LNCaP clone FGC (cell line): ENCODE results near the gene LBP.
A peak's percentile ranks its signal among the peaks of the same experiment; 100 is the strongest.

Source experiments
- DNase-seq: peaks from one replicate; pipeline ENCODE4 v3.0.0-alpha.2; 2011; ENCODE audit warnings: low read depth
- H3K4me3 ChIP-seq: 2 replicates; pipeline ENCODE4 v1.5.1; 2011; ENCODE audit warnings: mild to moderate bottlenecking, low read depth, low read length, control low read depth
- TF ChIP-seq, protein P1 (sequence below): IDR thresholded peaks from 2 replicates; pipeline ENCODE4 v1.5.1; 2012; ENCODE audit warnings: mild to moderate bottlenecking; ENCODE audit not compliant: control insufficient read depth, insufficient read depth; ENCODE audit errors: extremely low read depth

Gene LBP

DNA sequence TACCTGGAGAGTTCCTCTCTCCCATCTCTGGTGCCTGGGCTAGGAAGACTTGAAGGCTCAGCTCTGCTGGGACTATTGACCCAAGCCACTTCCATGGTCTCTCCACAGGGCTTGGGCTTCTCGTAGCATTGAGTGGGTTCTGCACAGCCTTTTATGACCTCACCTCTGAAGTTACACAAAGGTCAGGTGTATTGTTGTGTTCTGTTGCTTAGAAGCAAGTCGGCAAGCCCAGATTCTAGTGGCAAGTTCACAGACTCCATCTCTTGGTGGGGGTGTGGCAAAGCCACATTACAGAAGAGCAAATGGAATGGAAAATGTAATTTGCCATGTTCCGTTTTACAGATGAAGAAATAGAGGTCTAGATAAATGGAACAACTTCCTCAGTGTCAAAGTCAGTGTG is 28.9 kb upstream of the LBP start:
- no peak overlapping the region for H3K4me3 ChIP-seq
- TF ChIP-seq, protein P1, sequence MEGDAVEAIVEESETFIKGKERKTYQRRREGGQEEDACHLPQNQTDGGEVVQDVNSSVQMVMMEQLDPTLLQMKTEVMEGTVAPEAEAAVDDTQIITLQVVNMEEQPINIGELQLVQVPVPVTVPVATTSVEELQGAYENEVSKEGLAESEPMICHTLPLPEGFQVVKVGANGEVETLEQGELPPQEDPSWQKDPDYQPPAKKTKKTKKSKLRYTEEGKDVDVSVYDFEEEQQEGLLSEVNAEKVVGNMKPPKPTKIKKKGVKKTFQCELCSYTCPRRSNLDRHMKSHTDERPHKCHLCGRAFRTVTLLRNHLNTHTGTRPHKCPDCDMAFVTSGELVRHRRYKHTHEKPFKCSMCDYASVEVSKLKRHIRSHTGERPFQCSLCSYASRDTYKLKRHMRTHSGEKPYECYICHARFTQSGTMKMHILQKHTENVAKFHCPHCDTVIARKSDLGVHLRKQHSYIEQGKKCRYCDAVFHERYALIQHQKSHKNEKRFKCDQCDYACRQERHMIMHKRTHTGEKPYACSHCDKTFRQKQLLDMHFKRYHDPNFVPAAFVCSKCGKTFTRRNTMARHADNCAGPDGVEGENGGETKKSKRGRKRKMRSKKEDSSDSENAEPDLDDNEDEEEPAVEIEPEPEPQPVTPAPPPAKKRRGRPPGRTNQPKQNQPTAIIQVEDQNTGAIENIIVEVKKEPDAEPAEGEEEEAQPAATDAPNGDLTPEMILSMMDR = no peak
- DNase-seq = no peak

DNA sequence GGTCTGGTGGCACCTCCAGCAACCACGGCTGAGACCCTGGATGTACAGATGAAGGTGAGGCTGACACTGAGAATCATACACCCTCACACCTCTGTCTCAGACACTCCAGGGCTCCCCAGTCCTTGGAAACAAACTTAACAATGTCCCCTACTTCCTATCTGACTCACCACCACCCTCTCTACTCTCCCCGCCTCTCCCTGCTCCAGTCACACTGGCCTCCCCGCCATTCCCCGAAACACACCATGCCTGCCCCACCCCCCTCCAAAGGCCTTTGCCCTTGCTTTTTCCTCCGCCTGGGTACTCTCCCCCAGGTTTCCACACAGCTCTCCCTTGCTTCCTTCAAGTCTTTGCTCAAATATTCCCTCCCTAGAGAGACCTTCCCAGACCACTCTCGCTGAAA is 26.1 kb upstream of the LBP start:
- TF ChIP-seq, protein P1 = no peak

DNA sequence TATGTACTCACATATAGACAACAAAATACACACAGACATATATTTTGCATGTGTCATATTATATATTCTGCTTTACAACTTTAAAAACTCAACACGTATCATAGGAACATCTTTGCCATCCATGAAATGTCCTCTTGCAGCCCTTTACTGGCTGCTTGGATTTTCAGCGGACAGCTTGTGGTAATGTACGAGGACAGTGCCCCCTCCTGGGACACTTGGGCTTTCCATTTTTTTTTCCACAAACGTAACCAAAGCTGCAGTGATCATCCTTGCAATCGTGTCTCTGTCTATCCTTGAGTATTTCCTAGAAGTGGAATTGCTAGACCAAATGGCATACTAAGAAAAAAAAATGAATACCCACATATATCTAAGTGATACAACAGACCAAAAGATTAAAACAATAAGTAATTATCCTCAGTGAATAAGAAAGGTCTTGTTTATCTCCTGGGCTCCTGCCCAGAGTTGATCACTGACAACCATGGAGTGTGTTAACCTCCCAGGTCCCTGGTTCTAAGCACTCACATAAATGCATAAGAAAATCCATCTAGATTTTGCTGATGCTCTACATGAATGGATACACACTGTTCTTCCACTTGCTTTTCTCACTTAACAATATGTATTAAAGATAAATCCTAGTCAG is 24.2 kb upstream of the LBP start:
- peak; percentile 17 for DNase-seq
- no peak overlapping the region for H3K4me3 ChIP-seq
- TF ChIP-seq, protein P1 = peak; percentile 79

More for the DNA sequence above, 26.1 kb upstream of the LBP start:
- DNase-seq = no peak
- no peak overlapping the region for H3K4me3 ChIP-seq

DNA sequence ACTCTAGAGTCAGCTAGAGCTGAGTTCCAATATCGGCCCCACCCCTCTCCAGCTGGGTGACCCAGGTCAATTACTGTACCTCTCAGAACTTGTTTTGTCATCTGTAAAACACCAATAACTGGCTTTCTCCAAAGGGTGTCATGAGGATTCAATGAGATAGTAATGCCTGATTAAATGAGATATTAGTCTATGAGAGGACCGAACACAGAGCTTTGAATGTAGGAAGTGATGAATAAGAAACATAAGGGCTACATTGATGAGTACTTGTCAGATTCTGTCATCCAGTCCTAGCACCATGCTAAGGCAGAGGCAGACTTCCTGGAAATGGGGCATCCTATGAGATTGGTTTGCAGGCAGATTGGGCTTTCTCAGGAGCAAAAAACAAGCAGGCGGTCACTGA is 22.1 kb upstream of the LBP start:
- DNase-seq = no peak
- no peak overlapping the region for H3K4me3 ChIP-seq
- TF ChIP-seq, protein P1 = no peak

DNA sequence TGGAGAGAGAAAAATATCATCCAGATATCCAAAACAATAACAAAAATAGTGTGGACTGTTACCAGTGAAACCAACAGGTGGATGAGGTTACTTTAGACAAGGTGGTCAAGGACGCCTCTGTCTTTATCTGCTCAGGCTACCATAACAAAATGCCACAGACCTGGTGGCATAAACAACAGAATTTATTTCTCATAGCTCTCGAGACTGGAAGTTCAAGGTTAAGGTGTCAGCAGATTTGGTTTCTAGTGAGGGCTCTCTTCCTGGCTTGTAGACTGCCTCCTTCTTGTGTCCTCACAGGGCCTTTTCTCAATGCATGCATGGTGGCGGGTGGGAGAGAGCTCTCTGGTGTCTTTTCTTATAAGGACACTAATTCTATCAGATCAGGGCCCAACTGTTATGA is 21.1 kb upstream of the LBP start:
- no peak for DNase-seq
- H3K4me3 ChIP-seq = no peak overlapping the region
- TF ChIP-seq, protein P1 = no peak

DNA sequence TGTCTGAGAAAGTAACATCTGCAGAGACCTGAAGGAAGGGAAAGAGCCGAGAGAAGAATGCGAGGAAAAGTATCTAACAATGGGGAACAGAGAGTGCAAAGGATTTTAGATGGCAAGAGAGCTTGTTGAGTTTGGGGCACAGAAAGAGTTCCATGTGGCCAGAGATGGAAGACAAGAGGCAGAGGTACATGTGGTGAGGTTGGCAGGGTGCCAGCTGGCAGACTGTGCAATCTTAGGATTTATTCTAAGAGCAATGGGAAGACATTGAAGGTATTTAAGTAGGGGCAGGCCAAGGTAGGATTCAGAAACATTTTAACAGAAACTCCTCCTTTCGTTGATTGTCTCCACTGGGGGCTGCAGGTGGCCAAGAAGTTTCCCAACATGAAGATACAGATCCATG is 20.4 kb upstream of the LBP start:
- no peak overlapping the region for H3K4me3 ChIP-seq
- no peak for DNase-seq
- TF ChIP-seq, protein P1 = no peak

DNA sequence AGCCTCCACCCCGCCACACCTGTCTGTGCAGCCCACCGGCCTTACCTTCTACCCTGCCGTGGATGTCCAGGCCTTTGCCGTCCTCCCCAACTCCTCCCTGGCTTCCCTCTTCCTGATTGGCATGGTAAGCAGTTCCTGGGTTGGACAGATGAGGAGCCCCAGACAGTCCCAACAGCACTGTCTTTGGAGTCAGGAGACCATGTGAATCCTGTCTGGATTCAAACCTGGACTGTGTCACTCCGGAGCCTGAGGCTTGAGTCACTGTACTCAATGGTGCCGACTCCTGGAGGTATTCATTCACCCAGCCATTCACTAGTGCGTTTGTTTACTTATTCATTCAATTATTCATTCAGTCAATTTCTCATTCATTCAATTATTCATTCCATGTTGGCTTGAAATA is 20.0 kb upstream of the LBP start:
- TF ChIP-seq, protein P1 = no peak
- no peak overlapping the region for H3K4me3 ChIP-seq
- no peak for DNase-seq
